ENCODE results near the gene DCUN1D5.
A peak's percentile ranks its signal among the peaks of the same experiment; 100 is the strongest.
"Not testable (repeated sequence)": the region's sequence is repeated elsewhere in the genome, so short reads cannot be mapped to it uniquely, and the experiment has no call there.

The DCUN1D5 gene

DNA sequence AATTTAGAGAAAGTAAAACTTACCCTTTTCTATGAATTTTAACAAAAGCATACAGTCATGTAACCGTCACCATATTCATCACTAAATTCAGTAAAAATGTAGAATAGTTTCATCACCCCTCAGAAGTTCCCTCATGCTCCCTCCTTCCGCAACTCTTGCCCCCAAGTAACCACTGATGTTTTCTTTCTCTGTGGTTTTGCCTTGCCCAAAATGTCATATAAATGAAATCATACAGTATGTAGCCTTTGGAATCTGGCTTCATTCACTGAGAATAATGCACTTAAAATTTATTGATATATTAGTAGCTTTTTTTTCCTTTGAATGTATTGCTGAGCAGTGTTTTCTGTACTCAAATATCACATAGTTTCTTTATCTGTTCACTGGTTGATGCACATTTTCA lies 60.1 kb downstream of the DCUN1D5 start:
- in situ Hi-C loops (cut with MboI; ENCODE audit: low sequenced_read_pairs, unreplicated experiment) = no loop called here
- TF ChIP-seq, protein P1, sequence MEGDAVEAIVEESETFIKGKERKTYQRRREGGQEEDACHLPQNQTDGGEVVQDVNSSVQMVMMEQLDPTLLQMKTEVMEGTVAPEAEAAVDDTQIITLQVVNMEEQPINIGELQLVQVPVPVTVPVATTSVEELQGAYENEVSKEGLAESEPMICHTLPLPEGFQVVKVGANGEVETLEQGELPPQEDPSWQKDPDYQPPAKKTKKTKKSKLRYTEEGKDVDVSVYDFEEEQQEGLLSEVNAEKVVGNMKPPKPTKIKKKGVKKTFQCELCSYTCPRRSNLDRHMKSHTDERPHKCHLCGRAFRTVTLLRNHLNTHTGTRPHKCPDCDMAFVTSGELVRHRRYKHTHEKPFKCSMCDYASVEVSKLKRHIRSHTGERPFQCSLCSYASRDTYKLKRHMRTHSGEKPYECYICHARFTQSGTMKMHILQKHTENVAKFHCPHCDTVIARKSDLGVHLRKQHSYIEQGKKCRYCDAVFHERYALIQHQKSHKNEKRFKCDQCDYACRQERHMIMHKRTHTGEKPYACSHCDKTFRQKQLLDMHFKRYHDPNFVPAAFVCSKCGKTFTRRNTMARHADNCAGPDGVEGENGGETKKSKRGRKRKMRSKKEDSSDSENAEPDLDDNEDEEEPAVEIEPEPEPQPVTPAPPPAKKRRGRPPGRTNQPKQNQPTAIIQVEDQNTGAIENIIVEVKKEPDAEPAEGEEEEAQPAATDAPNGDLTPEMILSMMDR (IDR thresholded peaks at IDR 0.05; ENCODE audit: borderline replicate concordance, control extremely low read depth, extremely low read depth, insufficient read depth, missing control alignments) = no peak
- DNase-seq (ENCODE audit: low spot score) = no peak

DNA sequence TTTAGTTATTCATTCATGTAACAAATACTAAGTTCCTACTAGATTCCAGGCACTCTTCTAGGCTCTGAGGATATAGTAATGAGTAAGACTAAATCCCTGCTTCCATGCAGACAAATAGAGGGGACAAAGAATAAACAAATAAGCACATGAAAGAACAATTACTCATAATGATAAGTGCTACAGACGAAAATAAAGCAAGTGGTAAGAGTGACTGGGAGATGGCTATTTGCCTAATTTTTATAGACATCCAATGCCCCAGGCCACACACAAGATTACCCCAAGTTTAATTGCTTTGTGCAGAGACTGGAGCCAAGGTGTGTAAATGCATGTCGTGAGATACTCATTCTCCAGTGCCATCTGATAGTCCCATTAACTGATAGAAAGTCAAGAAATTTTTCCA lies 62.6 kb downstream of the DCUN1D5 start:
- in situ Hi-C loops (cut with MboI; ENCODE audit: low sequenced_read_pairs, unreplicated experiment) = no loop called here
- DNase-seq (ENCODE audit: low spot score) = no peak
- TF ChIP-seq, protein P1 (IDR thresholded peaks at IDR 0.05; ENCODE audit: borderline replicate concordance, control extremely low read depth, extremely low read depth, insufficient read depth, missing control alignments) = no peak

DNA sequence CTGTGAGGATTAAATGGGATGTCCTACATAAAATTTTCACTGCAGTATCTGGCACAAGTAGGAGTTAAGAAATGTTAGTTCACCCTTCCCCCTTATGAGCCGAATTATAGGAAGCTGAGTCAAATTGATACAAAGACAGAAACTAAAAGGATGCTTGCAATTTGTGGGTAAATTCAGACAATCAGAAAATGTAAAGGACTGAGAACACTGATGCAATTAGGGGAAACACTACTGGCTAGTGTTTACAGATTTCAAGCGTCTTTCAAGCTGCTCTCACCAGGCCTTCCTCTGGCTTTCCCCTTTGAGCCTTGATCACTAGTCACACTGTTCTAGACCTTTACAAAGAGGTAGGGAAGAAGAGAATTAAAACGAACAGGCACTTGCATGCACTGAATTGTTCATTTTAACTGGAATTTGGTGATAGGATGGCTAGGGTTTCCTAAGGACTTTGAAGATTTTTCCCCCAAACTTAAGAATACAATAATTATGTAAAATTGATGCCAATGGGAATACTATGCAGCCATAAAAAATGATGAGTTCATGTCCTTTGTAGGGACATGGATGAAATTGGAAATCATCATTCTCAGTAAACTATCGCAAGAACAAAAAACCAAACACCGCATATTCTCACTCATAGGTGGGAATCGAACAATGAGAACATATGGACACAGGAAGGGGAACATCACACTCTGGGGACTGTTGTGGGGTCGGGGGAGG lies 63.5 kb downstream of the DCUN1D5 start:
- in situ Hi-C loops (cut with MboI; ENCODE audit: low sequenced_read_pairs, unreplicated experiment) = not testable (repeated sequence)
- peak; percentile 47 for DNase-seq (ENCODE audit: low spot score)

DNA sequence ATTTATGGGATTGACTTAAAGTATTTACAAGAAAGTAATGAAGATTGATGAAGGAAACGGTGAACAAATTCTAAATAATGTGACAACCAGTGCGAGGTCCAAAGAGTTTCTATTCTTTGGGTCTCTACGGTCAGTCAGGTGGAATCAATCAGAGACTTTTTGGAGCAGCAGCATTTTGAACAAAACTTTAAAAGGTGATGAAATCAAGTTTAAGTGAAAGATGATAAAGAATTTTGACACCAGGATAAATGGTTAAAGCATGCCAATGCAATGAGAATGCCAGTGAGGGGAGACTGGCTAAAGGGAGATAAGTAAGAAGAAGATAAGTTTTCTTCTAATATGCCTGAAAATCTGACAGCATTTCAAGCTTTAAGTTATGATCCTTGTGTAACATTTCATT lies 67.9 kb downstream of the DCUN1D5 start:
- in situ Hi-C loops (cut with MboI; ENCODE audit: low sequenced_read_pairs, unreplicated experiment) = no loop called here
- TF ChIP-seq, protein P1 (IDR thresholded peaks at IDR 0.05; ENCODE audit: borderline replicate concordance, control extremely low read depth, extremely low read depth, insufficient read depth, missing control alignments) = no peak

DNA sequence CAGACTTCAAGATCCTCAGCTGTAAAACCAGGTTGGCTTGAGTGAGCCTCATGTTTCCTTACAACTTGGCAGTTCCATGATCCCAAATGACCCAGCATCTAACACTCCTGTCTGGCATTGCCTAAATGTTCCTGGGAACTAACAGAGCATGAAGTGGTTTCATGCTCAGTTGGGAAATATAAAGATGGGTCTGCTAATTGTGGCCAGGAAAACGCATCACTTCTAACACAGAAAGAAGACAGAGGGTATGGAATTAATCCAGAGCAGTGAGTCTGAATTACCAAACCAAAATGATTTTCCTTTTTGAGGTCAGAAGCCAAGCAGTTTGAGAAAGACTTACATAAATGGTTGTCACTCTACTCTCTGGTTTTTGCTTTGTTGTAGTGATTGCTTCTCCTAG lies 75.9 kb downstream of the DCUN1D5 start:
- in situ Hi-C loops (cut with MboI; ENCODE audit: low sequenced_read_pairs, unreplicated experiment) = no loop called here
- TF ChIP-seq, protein P1 (IDR thresholded peaks at IDR 0.05; ENCODE audit: borderline replicate concordance, control extremely low read depth, extremely low read depth, insufficient read depth, missing control alignments) = no peak
- DNase-seq (ENCODE audit: low spot score) = no peak

More for the DNA sequence above, 67.9 kb downstream of the DCUN1D5 start:
- DNase-seq (ENCODE audit: low spot score) = no peak

DNA sequence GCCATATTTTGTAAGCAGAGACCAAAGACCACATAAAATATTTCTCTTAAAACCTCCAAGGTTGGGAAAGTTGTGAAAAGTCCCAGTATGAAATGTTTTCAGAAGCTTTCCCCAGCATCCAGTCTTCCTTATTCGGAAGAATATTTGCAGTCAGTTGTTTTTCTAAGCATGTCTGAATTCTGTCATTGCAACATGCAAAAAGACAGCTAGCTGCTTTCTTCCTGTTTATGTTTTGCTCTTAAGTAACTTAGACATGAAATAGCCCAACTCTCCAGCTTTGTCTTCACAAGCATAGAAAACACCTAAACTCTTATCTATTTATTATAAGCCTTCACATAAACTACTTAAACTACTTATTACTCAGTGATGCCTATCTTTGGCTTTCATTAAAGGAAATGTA lies 78.5 kb downstream of the DCUN1D5 start:
- TF ChIP-seq, protein P1 (IDR thresholded peaks at IDR 0.05; ENCODE audit: borderline replicate concordance, control extremely low read depth, extremely low read depth, insufficient read depth, missing control alignments) = no peak
- no peak for DNase-seq (ENCODE audit: low spot score)
- in situ Hi-C loops (cut with MboI; ENCODE audit: low sequenced_read_pairs, unreplicated experiment) = no loop called here

All from GM13976 (cell line).